ENCODE measurements around the gene C11orf71. TPM values are rescaled to one million over a fixed set of nuclear protein-coding genes. Genes with fewer than 3 reads are reported as not detected.
A peak's percentile ranks its signal among the peaks of the same experiment; 100 is the strongest.

The C11orf71 gene
- total RNA-seq, 1 donor from 2014 or later = 2.9 TPM

- H3K4me1 Mint-ChIP-seq (ENCODE audit: low read depth) = peaks cover 19% of the 10 kb centered on the region
- DNase-seq (ENCODE audit: low spot score) = no peak
- H3K27ac Mint-ChIP-seq (ENCODE audit: unreplicated experiment) = no peak overlapping the region
- H3K36me3 Mint-ChIP-seq (ENCODE audit: low read depth) = peaks cover 2% of the 10 kb centered on the region
- no peaks in the 10 kb centered on the region for H3K27me3 Mint-ChIP-seq (ENCODE audit: low read depth)
- H3K9me3 Mint-ChIP-seq (ENCODE audit: low read depth) = peaks cover 9% of the 10 kb centered on the region
- TF ChIP-seq CTCF (IDR thresholded peaks at IDR 0.05) = no peak
- no peak overlapping the region for H3K4me3 Mint-ChIP-seq (ENCODE audit: unreplicated experiment)
These were observed 17.8 kb downstream of the C11orf71 start for GRCh38 chr11:114382509-114382908.

GRCh38 chr11:114379394-114380069 lies 20.8 kb downstream of the C11orf71 start:
- peaks cover 9% of the 10 kb centered on the region for H3K9me3 Mint-ChIP-seq (ENCODE audit: low read depth)
- H3K4me1 Mint-ChIP-seq (ENCODE audit: low read depth) = peaks cover 25% of the 10 kb centered on the region
- H3K27ac Mint-ChIP-seq (ENCODE audit: unreplicated experiment) = no peak overlapping the region
- peaks cover 2% of the 10 kb centered on the region for H3K36me3 Mint-ChIP-seq (ENCODE audit: low read depth)
- no peak overlapping the region for H3K4me3 Mint-ChIP-seq (ENCODE audit: unreplicated experiment)
- DNase-seq (ENCODE audit: low spot score) = no peak
- no peak for TF ChIP-seq CTCF (IDR thresholded peaks at IDR 0.05)
- H3K27me3 Mint-ChIP-seq (ENCODE audit: low read depth) = no peaks in the 10 kb centered on the region

- Mint-ChIP-seq H3K36me3 (ENCODE audit: low read depth) (no peaks in the 10 kb centered on the region), H3K9me3 (ENCODE audit: low read depth) (peaks cover under 1% of the 10 kb centered on the region), H3K27ac (ENCODE audit: unreplicated experiment) (peak overlapping the region; percentile 73), H3K27me3 (ENCODE audit: low read depth) (no peaks in the 10 kb centered on the region), H3K4me1 (ENCODE audit: low read depth) (peaks cover 25% of the 10 kb centered on the region), H3K4me3 (ENCODE audit: unreplicated experiment) (no peak overlapping the region)
- TF ChIP-seq CTCF (IDR thresholded peaks at IDR 0.05) = no peak
- no peak for DNase-seq (ENCODE audit: low spot score)
These were observed 22.6 kb downstream of the C11orf71 start for GRCh38 chr11:114377612-114378267.

GRCh38 chr11:114375052-114375451 lies 25.3 kb downstream of the C11orf71 start:
- DNase-seq (ENCODE audit: low spot score) = no peak
- no peaks in the 10 kb centered on the region for H3K36me3 Mint-ChIP-seq (ENCODE audit: low read depth)
- H3K27ac Mint-ChIP-seq (ENCODE audit: unreplicated experiment) = no peak overlapping the region
- no peaks in the 10 kb centered on the region for H3K27me3 Mint-ChIP-seq (ENCODE audit: low read depth)
- H3K4me3 Mint-ChIP-seq (ENCODE audit: unreplicated experiment) = no peak overlapping the region
- H3K4me1 Mint-ChIP-seq (ENCODE audit: low read depth) = peaks cover 25% of the 10 kb centered on the region
- TF ChIP-seq CTCF (IDR thresholded peaks at IDR 0.05) = no peak
- no peaks in the 10 kb centered on the region for H3K9me3 Mint-ChIP-seq (ENCODE audit: low read depth)

GRCh38 chr11:114368918-114369680 lies 31.2 kb downstream of the C11orf71 start:
- no peak overlapping the region for H3K4me3 Mint-ChIP-seq (ENCODE audit: unreplicated experiment)
- peaks cover 27% of the 10 kb centered on the region for H3K4me1 Mint-ChIP-seq (ENCODE audit: low read depth)
- H3K27me3 Mint-ChIP-seq (ENCODE audit: low read depth) = no peaks in the 10 kb centered on the region
- no peaks in the 10 kb centered on the region for H3K9me3 Mint-ChIP-seq (ENCODE audit: low read depth)
- DNase-seq (ENCODE audit: low spot score) = no peak
- TF ChIP-seq CTCF (IDR thresholded peaks at IDR 0.05) = no peak
- H3K36me3 Mint-ChIP-seq (ENCODE audit: low read depth) = no peaks in the 10 kb centered on the region
- H3K27ac Mint-ChIP-seq (ENCODE audit: unreplicated experiment) = no peak overlapping the region

Measured in chondrocyte (in vitro differentiated cells).